Nephron (organoid): ENCODE measurements around the gene MMP28.

Source experiments
- H3K27ac Mint-ChIP-seq, 3 experiments: 2 replicates each; pipeline ENCODE4 v1.8.0; 2020; ENCODE audit warnings: mixed read lengths in 3 of 3, mild to moderate bottlenecking in 2 of 3, moderate library complexity in 1 of 3
- H3K27me3 Mint-ChIP-seq: 2 replicates; pipeline ENCODE4 v1.8.0; 2021; ENCODE audit warnings: low read depth, mild to moderate bottlenecking, moderate library complexity, mixed read lengths
- H3K36me3 Mint-ChIP-seq: 2 replicates; pipeline ENCODE4 v1.8.0; 2020; ENCODE audit warnings: low read depth, mixed read lengths
- H3K4me1 Mint-ChIP-seq: 2 replicates; pipeline ENCODE4 v1.8.0; 2020; ENCODE audit warnings: mixed read lengths
- H3K4me3 Mint-ChIP-seq, 3 experiments: 2 replicates each; pipeline ENCODE4 v1.8.0; 2020; ENCODE audit warnings: mild to moderate bottlenecking in 3 of 3, mixed read lengths in 3 of 3, moderate library complexity in 2 of 3
- H3K9me3 Mint-ChIP-seq: 2 replicates; pipeline ENCODE4 v1.8.0; 2020; ENCODE audit warnings: mixed read lengths
- CTCF ChIP-seq, 3 experiments: fragments of 200-600 bp; sonication (generic); IDR thresholded peaks; one replicate each; pipeline ENCODE4 v1.5.0; 2021; ENCODE audit warnings: antibody characterized with exemption in 3 of 3; ENCODE audit not compliant: unreplicated experiment in 3 of 3

The MMP28 gene

GRCh38 chr17:35786941-35787432, 8.5 kb downstream of the MMP28 start:
- no peaks in the 10 kb centered on the region for H3K9me3 Mint-ChIP-seq
- H3K4me3 Mint-ChIP-seq = no peak overlapping the region
- H3K27ac Mint-ChIP-seq = peak overlapping the region in 1 of 3 experiments; percentile 9
- H3K36me3 Mint-ChIP-seq = no peaks in the 10 kb centered on the region
- H3K4me1 Mint-ChIP-seq = peaks cover 10% of the 10 kb centered on the region
- no peak for TF ChIP-seq CTCF (IDR thresholded peaks at IDR 0.05; ENCODE audit: unreplicated experiment in 3 of 3)
- H3K27me3 Mint-ChIP-seq = peaks cover 45% of the 10 kb centered on the region

GRCh38 chr17:35784895-35785294, 10.5 kb downstream of the MMP28 start:
- peaks cover 15% of the 10 kb centered on the region for H3K4me1 Mint-ChIP-seq
- H3K27me3 Mint-ChIP-seq = peaks cover 35% of the 10 kb centered on the region
- no peak overlapping the region for H3K27ac Mint-ChIP-seq
- H3K9me3 Mint-ChIP-seq = no peaks in the 10 kb centered on the region
- no peaks in the 10 kb centered on the region for H3K36me3 Mint-ChIP-seq
- H3K4me3 Mint-ChIP-seq = no peak overlapping the region
- TF ChIP-seq CTCF (IDR thresholded peaks at IDR 0.05; ENCODE audit: unreplicated experiment in 3 of 3) = no peak

- Mint-ChIP-seq H3K27ac (no peak overlapping the region), H3K36me3 (no peaks in the 10 kb centered on the region), H3K4me3 (no peak overlapping the region), H3K4me1 (peaks cover 9% of the 10 kb centered on the region), H3K9me3 (no peaks in the 10 kb centered on the region), H3K27me3 (peaks cover 28% of the 10 kb centered on the region)
- no peak for TF ChIP-seq CTCF (IDR thresholded peaks at IDR 0.05; ENCODE audit: unreplicated experiment in 3 of 3)
Measured at GRCh38 chr17:35780950-35781349, 14.5 kb downstream of the MMP28 start.

- Mint-ChIP-seq H3K36me3 (no peaks in the 10 kb centered on the region), H3K27ac (no peak overlapping the region), H3K4me3 (no peak overlapping the region), H3K27me3 (peaks cover 23% of the 10 kb centered on the region), H3K4me1 (peaks cover 23% of the 10 kb centered on the region), H3K9me3 (no peaks in the 10 kb centered on the region)
- TF ChIP-seq CTCF (IDR thresholded peaks at IDR 0.05; ENCODE audit: unreplicated experiment in 3 of 3) = no peak
Measured at GRCh38 chr17:35778641-35779196, 16.7 kb downstream of the MMP28 start.

- TF ChIP-seq CTCF (IDR thresholded peaks at IDR 0.05; ENCODE audit: unreplicated experiment in 3 of 3) = no peak
- H3K9me3 Mint-ChIP-seq = no peaks in the 10 kb centered on the region
- no peaks in the 10 kb centered on the region for H3K36me3 Mint-ChIP-seq
- no peak overlapping the region for H3K4me3 Mint-ChIP-seq
- H3K27ac Mint-ChIP-seq = no peak overlapping the region
- peaks cover 26% of the 10 kb centered on the region for H3K4me1 Mint-ChIP-seq
- peaks cover 9% of the 10 kb centered on the region for H3K27me3 Mint-ChIP-seq
Measured at GRCh38 chr17:35775583-35775982, 19.9 kb downstream of the MMP28 start.

GRCh38 chr17:35775039-35775438, 20.4 kb downstream of the MMP28 start:
- Mint-ChIP-seq H3K27me3 (peaks cover 9% of the 10 kb centered on the region), H3K36me3 (no peaks in the 10 kb centered on the region), H3K27ac (peak overlapping the region; percentile 82 to 89 (median 82)), H3K4me3 (no peak overlapping the region), H3K9me3 (no peaks in the 10 kb centered on the region), H3K4me1 (peaks cover 26% of the 10 kb centered on the region)
- TF ChIP-seq CTCF (IDR thresholded peaks at IDR 0.05; ENCODE audit: unreplicated experiment in 3 of 3) = no peak
